IMR-90 (cell line): ENCODE results near the gene GPR157. TPM values are rescaled to one million over a fixed set of nuclear protein-coding genes. Genes with fewer than 3 reads are reported as not detected.

Experiments used
- ATAC-seq: fragments of 200-7000 bp; cut with Tn5 transposase; 2 replicates; pipeline ENCODE4 v1.9.1; 2020; ENCODE audit warnings: low read depth, mild to moderate bottlenecking, moderate library complexity
- BruUV-seq: library from RNA; stranded (reverse); fragments of 400-500 nt; replicated peaks from 2 replicates; lab custom pipeline; 2021; lab: Mats Ljungman, UMichigan
- CTCF ChIA-PET: fragments of 300-600 bp; formaldehyde crosslinking; extraction: SDS; loops from one replicate; lab custom pipeline; 2021; ENCODE audit warnings: antibody characterized with exemption; lab: Yijun Ruan, JAX
- POLR2A ChIA-PET: fragments of 300-600 bp; sonication (Branson Sonifier 250); formaldehyde crosslinking; loops from one replicate; lab custom pipeline; 2022; ENCODE audit warnings: antibody characterized with exemption; ENCODE audit not compliant: unreplicated experiment; lab: Charles Lee
- DNase-seq: peaks from one replicate; pipeline ENCODE4 v3.0.0; 2013
- H2AFZ ChIP-seq: replicated peaks from 2 replicates; pipeline ENCODE3; 2013; ENCODE audit warnings: low read length, mild to moderate bottlenecking; ENCODE audit not compliant: poor library complexity
- H2AK5ac ChIP-seq: 2 replicates; pipeline ENCODE4 v1.6.1; 2013; ENCODE audit warnings: low read depth, low read length, inconsistent platforms
- H2AK9ac ChIP-seq: replicated peaks from 2 replicates; pipeline ENCODE3; 2013; ENCODE audit warnings: mild to moderate bottlenecking, low read depth, low read length, moderate library complexity; ENCODE audit not compliant: poor library complexity
- H2BK120ac ChIP-seq: 2 replicates; pipeline ENCODE4 v1.6.1; 2013; ENCODE audit warnings: low read depth, low read length, inconsistent platforms
- H2BK15ac ChIP-seq: 3 replicates; pipeline ENCODE4 v1.6.1; 2013; ENCODE audit warnings: low read depth, low read length, inconsistent platforms
- H2BK20ac ChIP-seq: 2 replicates; pipeline ENCODE4 v1.6.1; 2013; ENCODE audit warnings: low read depth, mild to moderate bottlenecking, inconsistent platforms, low read length, moderate library complexity
- H2BK5ac ChIP-seq: 2 replicates; pipeline ENCODE4 v1.6.1; 2013; ENCODE audit warnings: mild to moderate bottlenecking, low read depth, low read length, inconsistent platforms; ENCODE audit not compliant: poor library complexity, severe bottlenecking
- H3K14ac ChIP-seq: replicated peaks from 2 replicates; pipeline ENCODE4 v1.6.1; 2013; ENCODE audit warnings: low read depth, low read length, inconsistent platforms
- H3K18ac ChIP-seq: 2 replicates; pipeline ENCODE4 v1.6.1; 2013; ENCODE audit warnings: low read depth, low read length, control low read depth
- H3K23ac ChIP-seq: 2 replicates; pipeline ENCODE4 v1.6.1; 2013; ENCODE audit warnings: low read depth, low read length, inconsistent platforms
- H3K27ac ChIP-seq: 2 replicates; pipeline ENCODE4 v1.5.1; 2013; ENCODE audit warnings: mild to moderate bottlenecking, control low read depth, low read length; ENCODE audit not compliant: insufficient read depth
- H3K27me3 ChIP-seq: 2 replicates; pipeline ENCODE4 v1.6.1; 2013; ENCODE audit warnings: low read length; ENCODE audit not compliant: control insufficient read depth, insufficient read depth
- H3K36me3 ChIP-seq: 2 replicates; pipeline ENCODE4 v1.6.1; 2013; ENCODE audit warnings: low read length, mixed read lengths; ENCODE audit not compliant: control insufficient read depth, insufficient read depth
- H3K4ac ChIP-seq: 2 replicates; pipeline ENCODE4 v1.6.1; 2013; ENCODE audit warnings: low read depth, low read length, inconsistent platforms
- H3K4me1 ChIP-seq: 2 replicates; pipeline ENCODE4 v1.6.1; 2013; ENCODE audit warnings: low read length, mixed read lengths; ENCODE audit not compliant: control insufficient read depth, insufficient read depth
- H3K4me2 ChIP-seq: 2 replicates; pipeline ENCODE4 v1.6.1; 2013; ENCODE audit warnings: low read depth, mild to moderate bottlenecking, control low read depth, low read length, moderate library complexity
- H3K4me3 ChIP-seq: 2 replicates; pipeline ENCODE4 v1.5.1; 2013; ENCODE audit warnings: low read depth, mild to moderate bottlenecking, control low read depth, low read length, moderate library complexity; ENCODE audit not compliant: insufficient read depth
- H3K56ac ChIP-seq: 2 replicates; pipeline ENCODE4 v1.6.1; 2013; ENCODE audit warnings: low read length, inconsistent platforms; ENCODE audit not compliant: insufficient read depth; ENCODE audit errors: extremely low read depth
- H3K79me1 ChIP-seq, 2 experiments: 2 replicates each; pipeline ENCODE4 v1.6.1; 2013; ENCODE audit warnings: low read length in 2 of 2, inconsistent platforms in 1 of 2, low read depth in 1 of 2
- H3K9ac ChIP-seq: 2 replicates; pipeline ENCODE4 v1.6.1; 2013; ENCODE audit warnings: low read depth, low read length, control low read depth
- H3K9me1 ChIP-seq: 2 replicates; pipeline ENCODE4 v1.6.1; 2013; ENCODE audit warnings: low read length, inconsistent platforms; ENCODE audit not compliant: insufficient read depth
- H3K9me3 ChIP-seq: 2 replicates; pipeline ENCODE4 v1.6.1; 2013; ENCODE audit warnings: low read length; ENCODE audit not compliant: control insufficient read depth, insufficient read depth
- H4K20me1 ChIP-seq: 2 replicates; pipeline ENCODE4 v1.6.1; 2013; ENCODE audit warnings: low read length, inconsistent platforms; ENCODE audit not compliant: insufficient read depth
- H4K5ac ChIP-seq: 2 replicates; pipeline ENCODE4 v1.6.1; 2013; ENCODE audit warnings: mild to moderate bottlenecking, low read depth, low read length, control low read depth
- H4K8ac ChIP-seq, 2 experiments: 2 replicates each; pipeline ENCODE4 v1.6.1; 2013; ENCODE audit warnings: low read depth in 2 of 2, low read length in 2 of 2, control low read depth in 1 of 2, inconsistent platforms in 1 of 2
- H4K91ac ChIP-seq: 2 replicates; pipeline ENCODE4 v1.6.1; 2013; ENCODE audit warnings: low read depth, low read length, inconsistent platforms; ENCODE audit not compliant: insufficient read depth
- BHLHE40 ChIP-seq: fragments of 150-350 bp; IDR thresholded peaks from 2 replicates; pipeline ENCODE4 v1.6.1; 2016; ENCODE audit warnings: mild to moderate bottlenecking, low read depth, low read length
- CEBPB ChIP-seq: IDR thresholded peaks from 2 replicates; pipeline ENCODE4 v1.6.1; 2012; ENCODE audit warnings: low read depth, low read length, improper control_type of control experiment
- CHD1 ChIP-seq: IDR thresholded peaks from 2 replicates; pipeline ENCODE4 v1.6.1; 2012; ENCODE audit warnings: low read depth, low read length, improper control_type of control experiment
- FOS ChIP-seq: fragments of 150-350 bp; IDR thresholded peaks from 2 replicates; pipeline ENCODE4 v1.6.1; 2016; ENCODE audit warnings: low read depth, low read length
- MAFK ChIP-seq: IDR thresholded peaks from 2 replicates; pipeline ENCODE4 v1.6.1; 2012; ENCODE audit warnings: low read depth, low read length, improper control_type of control experiment
- NFE2L2 ChIP-seq: fragments of 150-350 bp; IDR thresholded peaks from 2 replicates; pipeline ENCODE4 v1.6.1; 2016; ENCODE audit warnings: low read depth, mild to moderate bottlenecking, low read length
- POLR2A ChIP-seq: IDR thresholded peaks from 2 replicates; pipeline ENCODE4 v1.6.1; 2012; ENCODE audit warnings: mild to moderate bottlenecking, low read depth, low read length
- RAD21 ChIP-seq: IDR thresholded peaks from 2 replicates; pipeline ENCODE4 v1.6.1; 2012; ENCODE audit warnings: low read length, improper control_type of control experiment
- RCOR1 ChIP-seq: IDR thresholded peaks from 2 replicates; pipeline ENCODE4 v1.6.1; 2012; ENCODE audit warnings: mild to moderate bottlenecking, low read length, improper control_type of control experiment; ENCODE audit not compliant: insufficient replicate concordance
- RFX5 ChIP-seq: IDR thresholded peaks from 2 replicates; pipeline ENCODE4 v1.8.0; 2012; ENCODE audit warnings: low read depth, mild to moderate bottlenecking, low read length, moderate library complexity
- SMC3 ChIP-seq: fragments of 150-350 bp; IDR thresholded peaks from 2 replicates; pipeline ENCODE4 v1.6.1; 2016; ENCODE audit warnings: low read depth, mild to moderate bottlenecking, antibody characterized with exemption, low read length, moderate library complexity
- WGBS, 2 experiments: methylation state at CpG; one replicate each; pipeline versions ENCODE4 v1.1.5 to v1.1.7; 2013; ENCODE audit warnings: missing lambda C conversion rate in 2 of 2; ENCODE audit not compliant: insufficient read length in 1 of 2; ENCODE audit errors: extremely low coverage in 2 of 2; 5-methylcytosine and 5-hydroxymethylcytosine counted together
- dilution Hi-C: fragments of 300-500 bp; cut with HindIII; formaldehyde crosslinking; loops from one replicate; pipeline ENCODE4 v1.14.3; 2018; ENCODE audit warnings: low sequenced_read_pairs; ENCODE audit not compliant: unreplicated experiment
- in situ Hi-C: fragments of 300-500 bp; cut with MboI; formaldehyde crosslinking; loops from 3 replicates; pipeline ENCODE4 v1.14.3; 2019; ENCODE audit warnings: low sequenced_read_pairs, inconsistent platforms, mixed read lengths
- intact Hi-C: fragments of 100-400 bp; cut with micrococcal nuclease; formaldehyde crosslinking; loops from 2 replicates; pipeline ENCODE4 v1.10.0; 2022
- polyA plus RNA-seq, 3 experiments: library from polyadenylated mRNA; depleted of rRNA; stranded (reverse); fragments of >200 nt; gene quantifications; 2 replicates each; pipeline ENCODE4 v1.2.3, GENCODE V29; 2012; ENCODE audit warnings: low replicate concordance in 1 of 3
- total RNA-seq: library from RNA; depleted of rRNA; stranded (reverse); fragments of >200 nt; gene quantifications from 2 replicates; pipeline ENCODE4 v1.2.3, GENCODE V29; 2012
- TF ChIP-seq, protein P1 (sequence below): fragments of 150-350 bp; IDR thresholded peaks from 2 replicates; pipeline ENCODE4 v1.6.1; 2016; ENCODE audit warnings: low read depth, mild to moderate bottlenecking, low read length, moderate library complexity, borderline replicate concordance
- TF ChIP-seq, protein P2 (sequence below): fragments of 150-350 bp; IDR thresholded peaks from 2 replicates; pipeline ENCODE4 v1.6.1; 2017; ENCODE audit warnings: mild to moderate bottlenecking, antibody characterized with exemption, low read length, low read depth
- TF ChIP-seq, protein P3 (sequence below): conservative IDR thresholded peaks from 2 replicates; pipeline ENCODE4 v1.5.1; 2012; ENCODE audit warnings: mild to moderate bottlenecking, low read depth, low read length, improper control_type of control experiment

Gene GPR157
- total and polyA plus RNA-seq, 2 of the 4 experiments (the other 2 are of a cell fraction) = 1.8 to 2.7 TPM

DNA sequence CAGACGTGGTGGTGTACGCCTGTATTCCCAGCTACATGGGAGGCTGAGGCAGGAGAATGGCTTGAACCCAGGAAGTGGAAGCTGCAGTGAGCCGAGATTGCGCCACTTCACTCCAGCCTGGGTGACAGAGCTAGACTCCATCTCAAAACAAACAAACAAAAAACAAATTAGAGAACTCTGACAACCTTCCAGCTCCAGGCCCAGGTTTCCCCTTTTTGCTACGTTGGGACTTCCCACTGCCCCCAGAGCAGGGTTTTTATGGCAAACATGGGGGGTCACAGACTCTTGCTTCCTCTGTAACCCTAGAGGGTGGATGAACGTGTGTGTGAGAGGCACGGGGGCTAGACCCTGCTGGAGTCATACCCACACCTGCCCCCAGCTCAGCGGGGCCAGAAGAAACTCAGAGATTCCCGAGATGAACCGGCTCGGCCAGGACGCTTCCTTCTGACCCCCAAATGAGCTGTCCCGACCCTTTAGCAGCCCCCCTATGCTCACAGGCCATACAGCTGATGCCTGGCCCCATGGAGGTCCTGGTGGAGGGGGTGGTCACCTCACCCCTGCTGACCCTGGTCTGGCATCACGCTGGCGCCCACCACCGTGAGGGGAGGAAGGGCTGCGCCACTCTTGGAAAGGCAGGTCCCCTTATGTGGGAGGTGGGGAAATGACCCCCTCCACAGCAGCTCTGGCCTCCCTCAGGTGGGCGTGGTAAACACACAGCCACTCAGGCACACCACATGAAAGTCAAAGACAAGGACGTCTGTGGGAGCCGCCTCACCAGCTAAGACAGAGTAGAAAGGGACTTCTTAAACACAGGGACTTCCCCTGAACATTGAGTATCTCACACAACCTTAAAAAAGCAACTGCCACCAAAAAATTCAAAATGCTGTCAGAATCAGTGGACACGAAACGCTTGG lies 7.1 kb downstream of the GPR157 start:
- no peak overlapping the region for H2BK5ac ChIP-seq
- no peak for DNase-seq
- no peak for ATAC-seq
- H2AK5ac ChIP-seq = no peak overlapping the region
- ChIA-PET CTCF (interaction anchor here (2.5 kb wide), 1 partner anchor 11 kb away, joined by 7 read pairs; no protein-coding TSS in a partner anchor), POLR2A (no interaction called here)
- H3K9me3 ChIP-seq = no peaks in the 10 kb centered on the region
- no peak overlapping the region for H2AK9ac ChIP-seq
- H3K9me1 ChIP-seq = no peaks in the 10 kb centered on the region
- no peak overlapping the region for H3K27ac ChIP-seq
- intact Hi-C loops (no loop called here), dilution Hi-C loops (no loop called here), in situ Hi-C loops (loop anchor here (10.0 kb wide), 1 partner anchor 57 kb away; the partner anchor contains the start of gene SLC2A5)
- H3K4me3 ChIP-seq = no peak overlapping the region
- no peaks in the 10 kb centered on the region for H3K27me3 ChIP-seq
- H4K5ac ChIP-seq = no peak overlapping the region
- H3K4me2 ChIP-seq = no peak overlapping the region
- H2BK120ac ChIP-seq = no peak overlapping the region
- BruUV-seq = no TSS peak
- H3K14ac ChIP-seq = no peak overlapping the region
- no peak overlapping the region for H3K18ac ChIP-seq
- no peak overlapping the region for H3K56ac ChIP-seq
- no peak overlapping the region for H3K4ac ChIP-seq
- H3K23ac ChIP-seq = no peak overlapping the region
- no peak overlapping the region for H2BK20ac ChIP-seq
- no peak overlapping the region for H2AFZ ChIP-seq
- H2BK15ac ChIP-seq = no peak overlapping the region
- no peak overlapping the region for H4K91ac ChIP-seq
- 80% methylated on average over 5 of the region's 22 CpGs; no CpG with 5 or more reads in 1 of the 2 experiments for WGBS, 2 experiments
- H3K9ac ChIP-seq = no peak overlapping the region
- no peaks in the 10 kb centered on the region for H3K36me3 ChIP-seq
- no peak overlapping the region for H4K8ac ChIP-seq
- H4K20me1 ChIP-seq = no peaks in the 10 kb centered on the region; the same call in none of the 2 replicates
- H3K4me1 ChIP-seq = no peaks in the 10 kb centered on the region
- peaks cover 0 to 3% of the 10 kb centered on the region in 2 experiments; a peak in 2 of 4 replicates for H3K79me1 ChIP-seq
- TF ChIP-seq RFX5 = no peak
- TF ChIP-seq SMC3 = no peak
- no peak for TF ChIP-seq NFE2L2
- no peak for TF ChIP-seq CHD1
- TF ChIP-seq RCOR1 = no peak
- TF ChIP-seq MAFK = no peak
- TF ChIP-seq, protein P1, sequence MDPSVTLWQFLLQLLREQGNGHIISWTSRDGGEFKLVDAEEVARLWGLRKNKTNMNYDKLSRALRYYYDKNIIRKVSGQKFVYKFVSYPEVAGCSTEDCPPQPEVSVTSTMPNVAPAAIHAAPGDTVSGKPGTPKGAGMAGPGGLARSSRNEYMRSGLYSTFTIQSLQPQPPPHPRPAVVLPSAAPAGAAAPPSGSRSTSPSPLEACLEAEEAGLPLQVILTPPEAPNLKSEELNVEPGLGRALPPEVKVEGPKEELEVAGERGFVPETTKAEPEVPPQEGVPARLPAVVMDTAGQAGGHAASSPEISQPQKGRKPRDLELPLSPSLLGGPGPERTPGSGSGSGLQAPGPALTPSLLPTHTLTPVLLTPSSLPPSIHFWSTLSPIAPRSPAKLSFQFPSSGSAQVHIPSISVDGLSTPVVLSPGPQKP = no peak
- TF ChIP-seq, protein P2, sequence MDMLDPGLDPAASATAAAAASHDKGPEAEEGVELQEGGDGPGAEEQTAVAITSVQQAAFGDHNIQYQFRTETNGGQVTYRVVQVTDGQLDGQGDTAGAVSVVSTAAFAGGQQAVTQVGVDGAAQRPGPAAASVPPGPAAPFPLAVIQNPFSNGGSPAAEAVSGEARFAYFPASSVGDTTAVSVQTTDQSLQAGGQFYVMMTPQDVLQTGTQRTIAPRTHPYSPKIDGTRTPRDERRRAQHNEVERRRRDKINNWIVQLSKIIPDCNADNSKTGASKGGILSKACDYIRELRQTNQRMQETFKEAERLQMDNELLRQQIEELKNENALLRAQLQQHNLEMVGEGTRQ = no peak
- TF ChIP-seq, protein P3, sequence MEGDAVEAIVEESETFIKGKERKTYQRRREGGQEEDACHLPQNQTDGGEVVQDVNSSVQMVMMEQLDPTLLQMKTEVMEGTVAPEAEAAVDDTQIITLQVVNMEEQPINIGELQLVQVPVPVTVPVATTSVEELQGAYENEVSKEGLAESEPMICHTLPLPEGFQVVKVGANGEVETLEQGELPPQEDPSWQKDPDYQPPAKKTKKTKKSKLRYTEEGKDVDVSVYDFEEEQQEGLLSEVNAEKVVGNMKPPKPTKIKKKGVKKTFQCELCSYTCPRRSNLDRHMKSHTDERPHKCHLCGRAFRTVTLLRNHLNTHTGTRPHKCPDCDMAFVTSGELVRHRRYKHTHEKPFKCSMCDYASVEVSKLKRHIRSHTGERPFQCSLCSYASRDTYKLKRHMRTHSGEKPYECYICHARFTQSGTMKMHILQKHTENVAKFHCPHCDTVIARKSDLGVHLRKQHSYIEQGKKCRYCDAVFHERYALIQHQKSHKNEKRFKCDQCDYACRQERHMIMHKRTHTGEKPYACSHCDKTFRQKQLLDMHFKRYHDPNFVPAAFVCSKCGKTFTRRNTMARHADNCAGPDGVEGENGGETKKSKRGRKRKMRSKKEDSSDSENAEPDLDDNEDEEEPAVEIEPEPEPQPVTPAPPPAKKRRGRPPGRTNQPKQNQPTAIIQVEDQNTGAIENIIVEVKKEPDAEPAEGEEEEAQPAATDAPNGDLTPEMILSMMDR = no peak
- TF ChIP-seq RAD21 = no peak
- no peak for TF ChIP-seq FOS
- no peak for TF ChIP-seq BHLHE40
- no peak for TF ChIP-seq CEBPB
- no peak for TF ChIP-seq POLR2A
